Endometrial microvascular endothelial cells (primary cell): ENCODE results near the gene IP6K1. TPM values are rescaled to one million over a fixed set of nuclear protein-coding genes. Genes with fewer than 3 reads are reported as not detected.
"Not testable (repeated sequence)": the region's sequence is repeated elsewhere in the genome, so short reads cannot be mapped to it uniquely, and the experiment has no call there.

ENCODE experiments used
- in situ Hi-C: cut with HindIII; loops from 2 replicates; pipeline ENCODE4 v1.10.0; 2017; ENCODE audit warnings: low sequenced_read_pairs, low pct_unique_long_range_greater_than_20kb; ENCODE audit errors: inconsistent ontology term
- total RNA-seq: library from RNA; depleted of rRNA; stranded (reverse); fragments of >200 nt; gene quantifications from one replicate; pipeline ENCODE4 v1.2.3, GENCODE V29; 2015; ENCODE audit errors: inconsistent ontology term

IP6K1 gene
- total RNA-seq, 1 donor from 2014 or later: 38.7 TPM

- in situ Hi-C loops: no loop called here
Measured at GRCh38 chr3:49702672-49703071, 83.7 kb downstream of the IP6K1 start.

- in situ Hi-C loops: no loop called here
Measured at GRCh38 chr3:49701388-49702077, 84.8 kb downstream of the IP6K1 start.

GRCh38 chr3:49700453-49701128, 85.8 kb downstream of the IP6K1 start:
- in situ Hi-C loops: no loop called here

GRCh38 chr3:49700014-49700413, 86.3 kb downstream of the IP6K1 start:
- in situ Hi-C loops: no loop called here

GRCh38 chr3:49699281-49699979, 86.9 kb downstream of the IP6K1 start:
- in situ Hi-C loops: no loop called here

GRCh38 chr3:49695350-49696015, 90.9 kb downstream of the IP6K1 start:
- in situ Hi-C loops: not testable (repeated sequence)

GRCh38 chr3:49694409-49695070, 91.8 kb downstream of the IP6K1 start:
- in situ Hi-C loops: not testable (repeated sequence)

GRCh38 chr3:49691481-49691880, 94.9 kb downstream of the IP6K1 start:
- in situ Hi-C loops: not testable (repeated sequence)

GRCh38 chr3:49690856-49691255, 95.5 kb downstream of the IP6K1 start:
- in situ Hi-C loops: not testable (repeated sequence)

- in situ Hi-C loops: not testable (repeated sequence)
Measured at GRCh38 chr3:49689908-49690624, 96.3 kb downstream of the IP6K1 start.

- in situ Hi-C loops: no loop called here
Measured at GRCh38 chr3:49689046-49689907, 97.1 kb downstream of the IP6K1 start, which contains the start of the genes MST1 and RNF123. TSS of gene MST1 (minus strand) at chr3:49689474. CDS start at chr3:49688691, 783 bp downstream. TSS of gene RNF123 (plus strand) at chr3:49689557. CDS start at chr3:49691166, 1,609 bp downstream.

- in situ Hi-C loops: not testable (repeated sequence)
Measured at GRCh38 chr3:49688338-49689045, 97.8 kb downstream of the IP6K1 start.

- in situ Hi-C loops: not testable (repeated sequence)
Measured at GRCh38 chr3:49687424-49687795, 98.9 kb downstream of the IP6K1 start.

- in situ Hi-C loops: not testable (repeated sequence)
Measured at GRCh38 chr3:49686769-49687423, 99.4 kb downstream of the IP6K1 start.

- in situ Hi-C loops: not testable (repeated sequence)
Measured at GRCh38 chr3:49686346-49686745, 100.0 kb downstream of the IP6K1 start.

GRCh38 chr3:49685846-49686245, 100.5 kb downstream of the IP6K1 start:
- in situ Hi-C loops: not testable (repeated sequence)
